Activated naive CD4-positive, alpha-beta T cell treated with anti-CD3 and anti-CD28 coated beads, Interleukin-2, amount 50 U/mL, for 24 hours (primary cell): ENCODE measurements around the gene UTP18.

Experiments
- H3K27ac Mint-ChIP-seq: one replicate; pipeline ENCODE4 v1.8.0; 2021; ENCODE audit warnings: mild to moderate bottlenecking, mixed read lengths
- H3K27me3 Mint-ChIP-seq: one replicate; pipeline ENCODE4 v1.8.0; 2021; ENCODE audit warnings: mixed read lengths
- H3K36me3 Mint-ChIP-seq: one replicate; pipeline ENCODE4 v1.8.0; 2021; ENCODE audit warnings: mixed read lengths
- H3K4me1 Mint-ChIP-seq: one replicate; pipeline ENCODE4 v1.8.0; 2021; ENCODE audit warnings: mixed read lengths
- H3K4me3 Mint-ChIP-seq: one replicate; pipeline ENCODE4 v1.8.0; 2021; ENCODE audit warnings: mild to moderate bottlenecking, mixed read lengths
- H3K9me3 Mint-ChIP-seq: one replicate; pipeline ENCODE4 v1.8.0; 2021; ENCODE audit warnings: mixed read lengths

The UTP18 gene

GRCh38 chr17:51342257-51342656, 81.9 kb downstream of the UTP18 start:
- no peaks in the 10 kb centered on the region for H3K36me3 Mint-ChIP-seq

GRCh38 chr17:51344532-51344931, 84.2 kb downstream of the UTP18 start:
- Mint-ChIP-seq H3K27ac (no peak overlapping the region), H3K4me3 (no peak overlapping the region), H3K9me3 (no peaks in the 10 kb centered on the region), H3K27me3 (no peaks in the 10 kb centered on the region), H3K36me3 (no peaks in the 10 kb centered on the region), H3K4me1 (no peaks in the 10 kb centered on the region)

More at GRCh38 chr17:51342257-51342656, 81.9 kb downstream of the UTP18 start:
- H3K27ac Mint-ChIP-seq = no peak overlapping the region
- no peaks in the 10 kb centered on the region for H3K4me1 Mint-ChIP-seq
- H3K4me3 Mint-ChIP-seq = no peak overlapping the region
- no peaks in the 10 kb centered on the region for H3K27me3 Mint-ChIP-seq
- no peaks in the 10 kb centered on the region for H3K9me3 Mint-ChIP-seq

- no peaks in the 10 kb centered on the region for H3K9me3 Mint-ChIP-seq
- H3K4me1 Mint-ChIP-seq = no peaks in the 10 kb centered on the region
- no peak overlapping the region for H3K4me3 Mint-ChIP-seq
- peaks cover 2% of the 10 kb centered on the region for H3K27me3 Mint-ChIP-seq
- no peaks in the 10 kb centered on the region for H3K36me3 Mint-ChIP-seq
- H3K27ac Mint-ChIP-seq = no peak overlapping the region
These were observed 86.1 kb downstream of the UTP18 start for GRCh38 chr17:51346218-51346982.
